ENCODE results near the gene TLK1.

DNA sequence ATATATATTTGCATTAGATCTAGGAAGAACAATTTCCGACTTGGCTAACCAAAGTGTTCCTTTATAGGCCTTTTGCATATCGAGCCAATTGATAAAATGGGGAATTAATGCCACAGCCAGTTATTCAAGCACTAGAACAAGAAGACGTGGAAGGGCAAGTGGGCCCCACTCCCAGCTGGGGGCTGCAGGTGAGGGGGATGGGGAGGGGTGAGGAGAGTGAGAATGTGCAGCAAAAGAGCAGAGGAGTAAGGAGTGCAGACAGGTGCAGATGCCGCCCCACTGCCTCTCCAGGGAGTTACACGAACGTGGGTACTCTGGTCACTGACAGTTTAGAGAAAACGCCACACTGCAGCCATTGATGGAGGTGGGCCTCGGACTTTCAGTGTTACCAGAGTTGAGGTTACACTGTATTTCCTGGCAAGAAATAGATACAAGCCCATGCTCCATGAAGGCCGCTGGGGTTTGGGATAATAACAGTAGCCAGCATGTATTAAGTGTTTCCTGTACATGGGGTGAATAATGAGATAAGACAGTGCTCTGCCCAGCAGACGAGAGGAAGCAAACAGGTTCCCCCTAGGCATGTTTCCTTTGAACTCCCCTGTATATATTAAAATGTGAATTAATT lies 190.7 kb downstream of the TLK1 start:
- TF ChIP-seq, protein P1, sequence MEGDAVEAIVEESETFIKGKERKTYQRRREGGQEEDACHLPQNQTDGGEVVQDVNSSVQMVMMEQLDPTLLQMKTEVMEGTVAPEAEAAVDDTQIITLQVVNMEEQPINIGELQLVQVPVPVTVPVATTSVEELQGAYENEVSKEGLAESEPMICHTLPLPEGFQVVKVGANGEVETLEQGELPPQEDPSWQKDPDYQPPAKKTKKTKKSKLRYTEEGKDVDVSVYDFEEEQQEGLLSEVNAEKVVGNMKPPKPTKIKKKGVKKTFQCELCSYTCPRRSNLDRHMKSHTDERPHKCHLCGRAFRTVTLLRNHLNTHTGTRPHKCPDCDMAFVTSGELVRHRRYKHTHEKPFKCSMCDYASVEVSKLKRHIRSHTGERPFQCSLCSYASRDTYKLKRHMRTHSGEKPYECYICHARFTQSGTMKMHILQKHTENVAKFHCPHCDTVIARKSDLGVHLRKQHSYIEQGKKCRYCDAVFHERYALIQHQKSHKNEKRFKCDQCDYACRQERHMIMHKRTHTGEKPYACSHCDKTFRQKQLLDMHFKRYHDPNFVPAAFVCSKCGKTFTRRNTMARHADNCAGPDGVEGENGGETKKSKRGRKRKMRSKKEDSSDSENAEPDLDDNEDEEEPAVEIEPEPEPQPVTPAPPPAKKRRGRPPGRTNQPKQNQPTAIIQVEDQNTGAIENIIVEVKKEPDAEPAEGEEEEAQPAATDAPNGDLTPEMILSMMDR (IDR thresholded peaks at IDR 0.05; ENCODE audit: poor library complexity), result no peak
- TF ChIP-seq EZH2 (IDR thresholded peaks at IDR 0.05; ENCODE audit: borderline replicate concordance) (no peak), EZH2phosphoT487 (IDR thresholded peaks at IDR 0.05; ENCODE audit: low read depth, severe bottlenecking, unreplicated experiment) (no peak)
